Inferior parietal cortex (tissue), 1 donor: ENCODE results near the gene APBA2.

ENCODE experiments used
- DNase-seq: peaks from one replicate; pipeline ENCODE4 v3.0.0-alpha.2; 2016; ENCODE audit errors: extremely low spot score

The APBA2 gene

DNA sequence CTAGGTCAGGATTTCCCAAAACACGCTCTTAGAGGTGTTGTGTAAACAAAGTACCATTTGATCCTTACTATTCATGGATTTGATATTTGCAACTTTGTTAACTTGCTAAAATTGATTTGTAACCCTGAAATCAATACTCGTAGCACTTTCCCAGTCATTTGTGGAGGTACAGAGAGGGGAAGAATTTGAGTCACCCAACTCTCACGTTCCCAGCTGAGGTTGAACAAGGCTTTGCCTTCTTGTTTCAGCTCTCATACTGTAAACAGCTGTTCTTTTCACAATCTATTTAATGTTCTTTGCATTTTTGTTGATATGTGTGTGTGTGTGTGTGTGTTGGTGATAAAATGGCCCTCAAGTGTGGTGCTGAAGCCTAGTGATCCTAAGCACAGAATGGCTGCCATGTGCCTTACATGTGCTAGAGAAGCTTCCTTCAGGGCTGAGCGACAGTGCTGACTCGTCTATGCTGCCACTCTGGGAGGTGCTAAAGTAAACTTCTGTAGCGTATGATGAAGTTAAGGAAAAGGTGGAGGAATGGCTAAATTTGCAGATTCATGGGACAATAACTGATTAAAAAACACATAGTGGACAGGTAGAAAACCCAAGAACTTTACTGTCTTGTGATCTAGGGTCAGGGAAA lies 173.2 kb downstream of the APBA2 start:
- DNase-seq: no peak

DNA sequence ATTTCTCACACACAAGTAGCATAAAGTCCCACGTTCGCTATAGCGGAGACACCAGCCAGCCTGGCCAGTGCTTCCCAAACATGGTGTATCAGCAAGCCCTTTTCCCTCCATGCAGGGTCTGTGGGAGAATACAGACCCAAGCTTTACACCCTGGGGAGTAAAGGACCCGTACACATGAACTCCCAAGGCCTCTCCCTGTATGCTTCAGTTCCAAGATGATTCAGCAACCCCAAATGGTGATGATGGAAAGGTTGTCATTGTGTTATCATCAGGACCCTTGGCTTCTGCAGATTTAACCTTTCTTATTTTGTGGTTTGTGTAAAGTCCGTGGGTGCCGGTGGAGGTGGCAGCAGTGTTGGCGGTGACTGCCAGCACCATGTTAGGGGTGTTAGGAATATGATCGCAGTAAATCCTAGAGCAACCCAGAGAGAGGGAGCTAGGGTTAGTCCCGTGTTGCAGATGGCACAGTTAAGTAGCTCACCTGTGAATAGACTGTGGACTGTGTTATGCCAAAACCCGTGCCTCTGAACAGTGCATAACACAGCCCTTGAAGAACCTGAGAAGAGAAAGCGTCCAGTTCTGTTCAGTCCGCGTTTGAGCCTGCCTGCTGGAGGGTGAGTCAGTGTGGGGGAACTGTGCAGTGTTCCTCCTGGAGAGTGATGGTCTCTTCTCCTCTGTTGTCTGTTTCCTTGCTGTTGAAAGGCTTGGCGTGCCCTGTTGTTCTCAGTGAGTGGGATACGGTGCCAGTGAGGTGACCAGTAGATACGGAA lies 174.3 kb downstream of the APBA2 start:
- DNase-seq: no peak

DNA sequence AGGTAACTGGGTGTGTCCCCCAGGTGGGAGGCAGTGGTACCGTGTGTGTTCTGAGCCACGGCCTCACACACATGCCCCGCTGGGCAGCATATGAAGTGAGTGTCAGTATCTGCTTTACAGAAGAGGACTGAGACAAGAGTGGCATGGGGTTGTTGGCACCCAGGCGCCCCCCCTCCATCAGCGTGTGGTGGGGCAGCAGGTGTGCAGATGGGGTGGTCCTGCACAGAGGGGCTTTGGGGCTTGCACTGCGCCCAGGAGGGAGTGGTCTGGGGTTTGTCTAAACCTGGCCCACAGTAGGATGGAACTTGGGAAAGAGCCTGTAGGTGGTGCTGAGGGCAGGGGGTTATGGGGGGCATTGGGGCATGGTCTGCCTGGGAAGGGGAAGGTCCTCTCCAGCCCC lies 176.0 kb downstream of the APBA2 start:
- DNase-seq: no peak

DNA sequence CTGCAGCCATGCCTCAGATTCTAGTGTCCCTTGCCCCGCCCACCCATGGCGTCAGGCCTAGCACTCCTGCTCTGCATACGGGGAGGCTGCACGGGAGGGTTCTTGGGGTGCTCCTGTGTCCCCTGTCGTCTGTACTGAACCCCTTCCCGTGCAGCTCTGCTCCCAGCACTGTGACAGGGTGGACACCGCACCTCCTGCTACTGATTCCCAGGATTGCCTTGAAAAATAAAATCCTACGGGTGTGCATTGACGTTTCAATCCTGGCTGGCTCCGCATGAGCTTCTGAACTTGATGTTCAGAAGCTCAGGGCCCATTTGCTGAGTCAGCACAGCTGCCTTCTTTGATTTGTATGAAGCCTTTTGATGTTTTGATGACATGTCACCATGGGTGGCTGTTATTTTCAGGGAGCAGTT lies 176.4 kb downstream of the APBA2 start:
- no peak for DNase-seq

DNA sequence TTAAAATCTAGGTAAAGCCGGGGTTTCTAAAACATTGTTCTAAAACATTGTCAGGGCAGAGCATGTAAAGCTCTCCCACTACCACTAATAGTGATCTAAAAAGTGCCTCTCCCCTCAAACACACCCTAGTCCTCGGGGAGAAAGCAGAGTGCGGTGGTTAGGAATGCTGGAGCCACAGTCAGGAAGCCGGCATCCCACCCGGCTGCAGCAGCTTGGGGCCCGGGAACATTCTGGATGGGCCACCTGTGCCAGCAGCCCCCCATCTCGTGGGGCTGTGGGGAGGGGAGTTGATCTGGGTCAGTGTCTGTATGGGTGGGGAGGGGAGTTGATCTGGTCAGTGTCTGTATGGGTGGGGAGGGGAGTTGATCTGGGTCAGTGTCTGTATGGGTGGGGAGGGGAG lies 176.9 kb downstream of the APBA2 start:
- DNase-seq: no peak

DNA sequence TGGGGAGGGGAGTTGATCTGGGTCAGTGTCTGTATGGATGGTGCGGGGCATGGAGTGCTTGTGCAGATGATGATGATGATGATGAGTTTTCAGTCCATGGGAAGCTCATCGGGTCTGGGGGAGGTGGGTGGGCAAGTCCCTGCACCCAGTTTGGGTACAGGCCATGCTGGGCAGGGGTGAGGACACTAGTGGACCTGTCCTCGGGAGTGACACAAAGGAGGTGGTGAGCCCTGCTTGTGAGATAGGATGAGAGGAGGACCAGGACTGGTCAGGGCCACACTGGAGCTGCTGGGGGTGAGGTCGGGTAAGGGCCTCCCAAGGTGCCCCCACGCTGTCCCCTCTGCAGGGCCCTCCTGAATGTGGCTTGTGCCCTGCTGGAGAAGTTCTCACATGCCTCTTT lies 177.9 kb downstream of the APBA2 start:
- no peak for DNase-seq

DNA sequence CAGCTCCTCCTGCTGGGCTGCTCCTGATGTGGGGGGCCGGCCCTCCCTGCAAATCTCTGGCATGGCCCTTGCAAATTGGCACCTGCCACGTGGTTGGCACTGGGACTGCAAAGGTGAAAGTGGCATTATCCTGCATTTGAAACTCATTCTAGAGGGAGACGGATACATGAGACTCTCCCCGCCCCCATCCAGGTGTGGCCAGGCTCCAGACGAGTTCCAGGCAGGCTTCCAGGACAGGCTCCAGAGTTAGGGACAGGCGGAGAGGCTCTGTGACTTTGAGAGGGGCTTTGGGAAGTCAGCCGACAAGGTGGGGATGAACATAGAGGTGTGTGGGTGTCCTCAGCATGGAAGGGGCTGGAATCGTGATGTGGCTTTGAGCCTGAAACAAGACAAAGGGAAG lies 178.5 kb downstream of the APBA2 start:
- no peak for DNase-seq

DNA sequence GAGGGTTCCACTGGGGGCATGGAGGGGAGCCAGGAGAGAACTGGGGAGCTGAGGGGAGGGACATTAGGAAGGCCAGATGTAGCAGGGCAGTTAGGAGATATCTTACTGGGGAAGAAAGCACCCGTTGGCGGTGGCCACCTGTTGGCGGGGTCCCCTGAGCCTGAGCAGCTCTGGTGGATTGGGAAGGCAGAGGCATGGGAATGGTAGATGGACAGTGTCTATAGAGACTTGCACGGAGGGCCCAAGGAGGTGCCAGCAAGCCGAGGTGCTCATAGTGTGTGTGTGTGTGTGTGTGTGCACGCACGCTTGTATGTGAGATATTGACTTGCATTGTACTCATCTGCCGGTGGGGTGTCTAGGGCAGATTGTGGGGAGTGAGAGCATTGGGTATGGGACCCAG lies 179.0 kb downstream of the APBA2 start:
- no peak for DNase-seq

DNA sequence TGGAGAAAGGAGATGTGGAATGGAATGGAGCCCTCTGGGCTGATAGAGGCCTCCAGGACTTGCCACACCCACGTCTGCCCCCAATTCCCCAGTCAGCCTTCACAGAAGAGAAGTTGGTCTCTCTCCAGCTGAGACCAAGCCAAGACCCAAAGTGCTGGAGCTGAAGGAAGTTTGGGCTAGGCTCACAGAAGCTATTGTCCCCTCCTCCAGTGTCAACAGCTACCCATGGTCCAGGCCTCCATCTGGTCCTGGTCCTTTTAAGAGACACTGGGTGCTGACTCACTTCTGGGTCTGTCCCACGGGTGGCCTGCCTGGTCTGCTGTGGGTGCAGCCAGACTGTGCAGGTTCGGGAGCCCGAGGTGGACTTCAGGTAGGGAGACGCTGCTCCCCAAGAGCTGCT lies 179.8 kb downstream of the APBA2 start:
- DNase-seq: no peak

DNA sequence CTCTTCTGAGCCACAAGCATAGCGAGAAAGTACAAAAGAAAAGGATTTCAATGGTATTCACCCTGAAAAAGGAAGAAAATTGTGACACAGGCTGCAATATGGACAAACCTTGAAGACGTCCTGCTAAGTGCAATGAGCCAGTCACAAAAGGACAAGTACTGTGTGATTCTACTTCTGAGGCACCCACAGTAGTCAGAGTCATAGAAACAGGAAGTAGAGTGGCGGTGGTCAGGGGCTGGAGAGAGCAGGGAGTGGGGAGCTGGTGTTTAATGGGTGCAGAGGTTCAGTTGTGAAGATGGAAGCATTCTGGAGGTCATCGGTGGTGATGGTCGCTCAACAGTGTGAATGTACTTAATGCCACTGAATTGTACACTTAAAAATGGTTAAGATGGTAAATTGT lies 180.5 kb downstream of the APBA2 start:
- DNase-seq: no peak

DNA sequence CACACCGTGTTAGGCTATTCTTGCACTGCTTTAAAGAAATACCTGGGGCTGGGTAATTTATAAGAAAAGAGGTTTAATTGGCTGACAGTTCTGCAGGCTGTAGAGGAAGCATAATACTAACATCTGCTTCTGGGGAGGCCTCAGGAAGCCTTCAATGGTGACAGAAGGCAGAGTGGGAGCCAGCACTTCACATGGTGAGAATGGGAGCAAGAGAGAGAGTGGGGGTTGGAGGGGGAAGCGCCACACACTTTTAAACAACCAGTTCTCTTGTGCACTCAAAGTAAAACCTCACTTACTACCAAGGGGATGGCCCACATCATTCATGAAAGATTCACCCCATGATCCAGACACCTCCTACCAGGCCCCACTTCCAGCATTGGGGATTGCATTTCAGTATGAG lies 181.1 kb downstream of the APBA2 start:
- no peak for DNase-seq

DNA sequence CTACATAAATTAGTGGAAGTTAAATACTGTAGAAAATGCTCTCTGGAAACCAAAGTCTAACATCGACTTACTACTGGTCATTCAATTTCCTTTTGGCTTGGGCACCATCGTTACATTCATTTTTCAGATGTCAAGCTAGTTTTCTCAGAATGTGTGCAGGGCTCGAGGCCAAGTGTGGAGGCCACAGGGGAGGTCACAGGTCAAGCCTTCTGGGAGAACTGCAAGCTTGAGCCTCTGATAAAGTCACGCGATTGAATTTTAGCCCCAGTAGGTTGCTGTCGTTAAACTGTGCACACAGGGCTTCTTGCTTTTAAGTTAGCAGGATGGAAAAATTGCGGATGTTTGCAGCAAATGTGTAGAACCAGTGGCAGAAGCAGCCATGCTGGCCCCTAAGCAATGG lies 182.2 kb downstream of the APBA2 start:
- DNase-seq: no peak

DNA sequence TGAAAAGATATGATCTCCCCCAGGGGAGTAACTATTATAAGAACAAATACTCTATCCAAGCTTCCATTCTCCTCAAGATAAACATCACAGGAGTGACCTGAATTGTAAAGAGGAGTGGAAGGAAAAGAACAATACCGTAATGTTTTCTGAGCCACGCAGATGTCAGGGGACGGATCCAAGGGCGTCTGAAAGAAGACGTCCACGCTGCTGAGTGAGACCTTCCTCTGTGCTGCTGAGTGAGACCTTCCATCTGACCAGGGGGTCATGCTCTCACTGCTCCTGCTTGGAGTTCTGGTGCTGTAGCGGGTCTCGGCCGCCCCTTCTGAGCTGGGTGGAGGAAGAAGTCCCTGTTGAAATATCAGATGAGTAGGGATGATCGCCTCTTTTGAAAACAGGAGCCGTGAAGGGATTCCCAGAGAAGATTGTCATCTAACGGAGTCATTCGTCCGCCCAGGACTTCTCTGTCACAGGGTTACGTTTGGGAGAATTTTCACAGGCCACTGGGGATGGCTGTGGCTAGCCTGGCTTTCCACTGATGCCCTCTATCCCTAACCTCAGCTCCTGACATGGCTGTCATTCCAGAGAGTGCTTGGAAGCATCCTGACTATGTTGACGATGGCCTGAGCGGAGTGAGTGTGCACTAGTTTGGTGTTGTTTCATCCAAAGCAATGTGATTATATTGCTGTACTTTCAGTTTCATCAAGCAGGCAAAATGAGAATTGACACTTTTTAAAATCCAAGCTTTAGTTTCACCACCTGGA lies 184.9 kb downstream of the APBA2 start:
- DNase-seq: peak; percentile 76

DNA sequence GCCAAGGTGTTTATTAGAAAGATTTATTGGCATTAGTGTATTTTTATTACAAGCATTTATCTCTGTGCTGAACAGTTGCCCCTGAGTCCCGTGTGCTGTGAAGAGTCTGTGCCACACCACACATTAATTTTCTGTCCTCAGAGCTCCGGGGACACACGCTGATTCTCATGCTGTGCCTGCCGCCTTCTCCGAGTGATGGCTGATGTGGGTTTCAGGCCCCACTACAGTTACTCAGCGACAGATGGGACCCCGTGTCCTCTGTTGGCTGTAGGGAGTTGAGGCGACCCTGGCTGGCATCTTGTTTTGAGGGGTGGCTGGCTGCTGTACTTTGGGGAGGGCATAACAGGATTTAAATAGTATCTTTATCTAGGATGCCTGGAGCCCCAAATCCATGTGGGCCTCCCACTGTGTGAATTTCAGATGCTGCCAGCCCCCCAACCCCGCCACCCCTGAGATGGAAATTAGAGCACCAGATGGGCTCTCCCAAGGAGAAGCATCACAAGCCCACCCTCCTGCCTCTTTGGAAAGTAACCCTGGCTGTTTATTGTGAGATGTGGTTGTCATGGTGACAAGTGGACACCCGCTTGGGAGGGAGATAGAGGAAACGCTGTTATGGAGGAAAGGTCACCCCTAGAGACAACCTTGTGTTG lies 185.6 kb downstream of the APBA2 start:
- DNase-seq: no peak

DNA sequence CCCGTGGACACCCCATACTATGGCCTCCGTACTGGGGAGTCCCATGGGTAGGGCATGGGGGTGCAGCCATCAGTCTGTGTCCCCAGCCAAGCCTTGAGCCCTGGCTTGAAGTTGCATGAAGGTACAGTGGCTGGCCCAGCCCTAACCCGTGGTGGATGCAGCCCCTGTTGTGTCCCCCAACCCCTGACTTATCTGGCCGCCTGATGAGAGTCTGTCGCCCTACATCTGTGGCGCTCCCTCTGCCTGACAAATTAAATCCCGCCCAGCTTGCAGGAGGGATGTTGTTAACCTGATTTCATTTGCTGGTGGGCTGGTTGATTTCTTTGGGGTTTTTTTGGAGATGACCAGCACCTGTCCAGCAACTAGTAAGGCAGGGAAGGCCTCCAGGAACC lies 186.1 kb downstream of the APBA2 start:
- no peak for DNase-seq

DNA sequence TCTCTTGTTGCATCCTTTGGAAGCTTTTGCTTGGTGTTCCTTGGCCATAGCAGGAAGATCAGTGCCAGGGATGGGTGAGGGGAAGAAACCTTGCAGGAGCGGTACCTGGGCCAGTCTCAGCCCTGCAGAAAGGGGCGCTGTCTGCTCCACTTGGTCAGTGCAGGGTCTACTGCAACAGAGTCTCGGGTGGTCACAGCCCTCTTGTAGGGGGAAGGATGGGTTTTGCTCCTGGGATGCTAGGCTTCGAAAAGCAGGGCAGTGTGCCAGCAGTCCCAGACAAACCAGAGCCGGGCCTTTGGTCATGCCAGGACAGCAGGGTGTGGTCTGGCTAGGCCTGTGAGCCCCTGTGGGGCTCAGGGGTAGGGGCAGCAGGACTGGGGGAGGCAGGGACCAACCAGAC lies 186.7 kb downstream of the APBA2 start:
- DNase-seq: no peak

DNA sequence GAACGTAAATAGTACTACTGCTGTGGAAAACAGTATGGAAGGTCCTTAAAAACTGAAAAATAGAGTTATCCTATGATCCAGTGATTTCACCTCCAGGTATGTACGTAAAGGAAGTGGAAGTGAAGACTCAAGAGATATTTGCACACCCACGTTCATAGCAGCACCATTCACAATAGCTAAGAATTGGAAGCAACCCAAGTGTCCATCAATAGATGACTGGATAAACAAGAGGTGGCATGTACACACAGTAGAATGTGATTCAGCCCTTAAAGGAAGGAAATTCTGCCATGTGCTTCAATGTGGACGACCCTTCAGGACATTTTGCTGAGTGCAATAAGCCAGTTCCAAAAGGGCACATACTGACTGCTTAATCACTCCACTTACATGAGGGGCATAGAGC lies 188.3 kb downstream of the APBA2 start:
- no peak for DNase-seq

DNA sequence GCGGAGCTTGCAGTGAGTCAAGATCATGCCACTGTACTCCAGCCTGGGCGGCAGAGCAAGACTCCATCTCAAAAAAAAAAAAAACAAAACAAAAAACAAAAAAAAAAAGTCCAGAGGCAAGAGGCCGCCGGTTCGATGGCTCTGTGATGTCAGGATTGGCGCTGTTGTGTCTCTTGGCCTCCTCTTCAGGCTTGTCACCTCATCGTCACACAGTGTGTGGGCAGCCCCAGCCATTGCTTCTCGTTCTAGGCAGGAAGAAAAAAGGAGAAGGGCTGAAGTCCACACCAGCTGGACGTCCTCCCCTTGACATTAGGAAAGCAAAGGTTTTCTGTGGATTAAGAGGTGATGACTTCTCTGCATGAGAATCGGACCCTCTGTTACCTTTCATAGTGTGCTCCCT lies 192.8 kb downstream of the APBA2 start:
- no peak for DNase-seq

DNA sequence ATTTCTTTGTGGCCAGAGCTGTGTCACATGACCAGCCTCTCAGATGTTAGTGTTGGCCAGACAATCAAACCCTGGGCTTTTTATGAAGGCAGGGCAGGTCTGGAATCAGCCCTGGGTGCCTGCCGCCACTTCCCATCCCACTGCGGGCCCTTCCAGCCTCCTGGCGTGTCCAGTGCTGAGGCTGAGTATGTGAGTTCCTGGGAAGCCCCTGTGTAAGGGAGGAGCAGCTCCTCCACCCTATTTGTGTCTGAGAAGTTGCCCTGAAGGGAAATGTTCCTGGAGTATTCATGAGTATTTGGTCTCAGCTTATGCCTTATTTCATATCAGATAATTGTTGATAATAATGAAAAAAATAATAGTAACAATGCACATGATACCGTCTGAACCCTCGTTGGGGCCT lies 193.7 kb downstream of the APBA2 start:
- DNase-seq: no peak

DNA sequence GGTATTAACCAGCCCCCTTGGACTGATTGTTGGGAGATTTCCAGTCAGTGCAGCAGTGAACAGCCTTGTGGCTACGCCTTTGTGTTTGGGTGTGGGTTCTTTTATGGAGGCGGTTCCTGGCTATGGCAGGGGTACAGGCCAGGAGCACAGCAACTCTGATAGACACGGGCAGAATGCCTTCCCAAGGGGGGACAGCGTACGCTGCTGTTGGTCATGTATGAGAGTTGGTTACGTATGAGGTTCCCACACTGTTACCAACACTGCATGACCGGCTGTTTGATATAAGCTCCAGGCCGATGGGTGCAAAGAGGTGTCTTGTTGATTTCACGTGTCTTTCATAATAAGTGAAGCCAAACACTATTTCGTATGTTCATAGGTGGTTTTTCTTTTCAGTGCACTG lies 196.0 kb downstream of the APBA2 start:
- no peak for DNase-seq

DNA sequence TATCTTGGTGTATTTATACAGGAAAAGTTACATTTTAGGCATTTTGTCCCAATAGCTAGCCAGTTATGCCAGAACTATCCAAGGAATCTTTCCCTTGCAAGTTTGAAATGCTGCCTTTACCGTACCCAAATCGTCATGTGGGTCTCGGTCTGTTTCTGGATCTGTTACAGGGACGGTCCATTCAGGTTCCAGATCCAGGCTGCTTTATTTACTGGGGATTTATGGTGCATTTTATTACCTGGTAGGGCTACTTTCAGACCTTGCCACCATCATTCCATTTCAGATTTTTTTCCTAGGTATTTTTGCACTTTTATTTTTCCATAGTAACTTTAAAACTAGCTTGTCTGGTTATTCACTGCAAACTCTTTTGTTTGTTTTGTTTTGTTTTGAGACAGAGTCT lies 197.4 kb downstream of the APBA2 start:
- DNase-seq: no peak

DNA sequence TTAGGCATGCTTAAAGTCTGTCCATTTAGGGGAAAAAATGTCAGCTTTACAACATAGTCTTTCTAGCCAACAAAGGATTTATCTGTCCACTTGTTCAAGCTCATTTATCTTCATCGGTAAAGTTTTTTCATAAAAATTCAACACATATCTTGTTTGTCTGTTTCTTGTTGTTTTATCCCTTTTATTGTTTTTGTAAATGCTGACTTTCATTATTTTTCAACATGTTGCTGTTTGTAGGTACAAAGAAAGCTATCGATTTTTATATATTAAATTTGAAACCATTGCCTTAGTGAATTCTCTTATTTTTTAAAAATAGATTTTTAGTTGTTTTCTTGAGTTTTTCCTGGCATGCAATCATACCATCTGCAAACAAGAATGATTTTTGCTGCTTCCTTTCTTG lies 198.1 kb downstream of the APBA2 start:
- no peak for DNase-seq

DNA sequence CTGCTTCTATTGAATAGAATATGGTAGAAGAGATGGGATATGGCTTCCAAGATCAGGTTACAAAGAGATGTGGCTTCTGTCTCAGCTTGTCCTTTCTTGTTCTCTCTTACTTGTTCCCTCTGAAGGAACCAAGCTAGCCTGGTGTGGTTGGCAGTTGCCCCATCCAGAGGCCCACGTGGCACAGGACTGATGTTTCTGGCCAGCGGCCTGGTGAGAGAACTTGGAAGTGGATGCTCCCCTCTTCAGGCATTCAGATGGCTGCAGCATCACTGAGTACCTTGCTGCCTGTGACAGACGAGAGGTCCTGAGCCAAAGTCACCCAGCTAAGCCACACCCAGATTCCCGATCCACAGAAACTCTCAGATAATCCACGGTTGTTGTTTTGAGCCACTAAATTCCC lies 200.2 kb downstream of the APBA2 start:
- DNase-seq: no peak
